GM21381 (cell line): ENCODE data around the gene CCL26.
"Not testable (repeated sequence)": the region's sequence is repeated elsewhere in the genome, so short reads cannot be mapped to it uniquely, and the experiment has no call there.

Source experiments
- ATAC-seq: cut with Tn5 transposase; IDR thresholded peaks from one replicate; pipeline ENCODE4 v1.9.1; 2021; ENCODE audit warnings: mild to moderate bottlenecking, moderate library complexity; ENCODE audit not compliant: unreplicated experiment

Gene CCL26

GRCh38 chr7:75793676-75794075 lies 21.7 kb upstream of the CCL26 start:
- ATAC-seq = no peak

GRCh38 chr7:75792567-75792966 lies 20.6 kb upstream of the CCL26 start:
- not testable (repeated sequence) for ATAC-seq

- ATAC-seq = no peak
Measured at GRCh38 chr7:75789361-75789924, 17.4 kb upstream of the CCL26 start.

- not testable (repeated sequence) for ATAC-seq
Measured at GRCh38 chr7:75788154-75788847, 16.3 kb upstream of the CCL26 start.

- ATAC-seq = not testable (repeated sequence)
Measured at GRCh38 chr7:75783058-75783457, 11.0 kb upstream of the CCL26 start.

GRCh38 chr7:75780647-75781273 lies 8.7 kb upstream of the CCL26 start:
- not testable (repeated sequence) for ATAC-seq

GRCh38 chr7:75779516-75779915 lies 7.5 kb upstream of the CCL26 start:
- ATAC-seq = not testable (repeated sequence)

- not testable (repeated sequence) for ATAC-seq
Measured at GRCh38 chr7:75779035-75779434, 7.0 kb upstream of the CCL26 start.

GRCh38 chr7:75776295-75776971 lies 4.4 kb upstream of the CCL26 start:
- ATAC-seq = no peak

- not testable (repeated sequence) for ATAC-seq
Measured at GRCh38 chr7:75773958-75774357, 1.9 kb upstream of the CCL26 start.

GRCh38 chr7:75771224-75771623 lies 787 bp downstream of the CCL26 start:
- no peak for ATAC-seq

GRCh38 chr7:75762350-75762917 lies 9.6 kb downstream of the CCL26 start:
- ATAC-seq = no peak

GRCh38 chr7:75761801-75762200 lies 10.2 kb downstream of the CCL26 start:
- not testable (repeated sequence) for ATAC-seq

GRCh38 chr7:75758491-75758890 lies 13.5 kb downstream of the CCL26 start:
- ATAC-seq = no peak

GRCh38 chr7:75757860-75758259 lies 14.2 kb downstream of the CCL26 start:
- ATAC-seq = no peak

GRCh38 chr7:75756991-75757676 lies 14.9 kb downstream of the CCL26 start:
- ATAC-seq = no peak

GRCh38 chr7:75756206-75756990 lies 15.6 kb downstream of the CCL26 start:
- ATAC-seq = no peak

GRCh38 chr7:75743455-75743859 lies 28.6 kb downstream of the CCL26 start:
- no peak for ATAC-seq

- ATAC-seq = no peak
Measured at GRCh38 chr7:75740846-75741497, 31.0 kb downstream of the CCL26 start.
